ENCODE data around the gene TMEM95. TPM values are rescaled to one million over a fixed set of nuclear protein-coding genes. Genes with fewer than 3 reads are reported as not detected.
"Not testable (repeated sequence)": the region's sequence is repeated elsewhere in the genome, so short reads cannot be mapped to it uniquely, and the experiment has no call there.

The TMEM95 gene
- total RNA-seq, 3 donors from 2014 or later: not detected

- Histone ChIP-seq H3K4me3 (no peak overlapping the region), H3K4me1 (no peaks in the 10 kb centered on the region), H3K36me3 (no peaks in the 10 kb centered on the region), H3K9me3 (no peaks in the 10 kb centered on the region), H3K27me3 (peaks cover 0 to 19% of the 10 kb centered on the region in 2 donors), H3K27ac (no peak overlapping the region)
- intact Hi-C loops (cut with DNase I; ENCODE audit: low total_unique reads): no loop called here
- DNase-seq (ENCODE audit: low spot score in 2 of 2): no peak
- TF ChIP-seq POLR2AphosphoS5 (IDR thresholded peaks at IDR 0.05) (no peak), POLR2A (IDR thresholded peaks at IDR 0.05) (no peak), CTCF (IDR thresholded peaks at IDR 0.05) (no peak)
Measured at GRCh38 chr17:7334938-7335538, 19.9 kb upstream of the TMEM95 start.

GRCh38 chr17:7335765-7336164 is 19.2 kb upstream of the TMEM95 start:
- peaks cover 0 to 20% of the 10 kb centered on the region in 2 donors for H3K27me3 ChIP-seq
- H3K36me3 ChIP-seq; H3K27ac ChIP-seq; H3K4me1 ChIP-seq; intact Hi-C loops (cut with DNase I; ENCODE audit: low total_unique reads); H3K9me3 ChIP-seq; H3K4me3 ChIP-seq; DNase-seq (ENCODE audit: low spot score in 2 of 2): not testable (repeated sequence)

GRCh38 chr17:7336240-7337175 is 18.4 kb upstream of the TMEM95 start, which contains the start of gene ACAP1:
Gene ACAP1 (plus strand): TSS chr17:7336529. CDS start chr17:7336735, 206 bp downstream.
- H3K4me1 ChIP-seq: no peaks in the 10 kb centered on the region
- H3K27ac ChIP-seq: no peak within 1 kb of the TSS
- H3K27me3 ChIP-seq: peaks cover 0 to 28% of the 10 kb centered on the region in 2 donors
- intact Hi-C loops (cut with DNase I; ENCODE audit: low total_unique reads): no loop called here
- no peak for TF ChIP-seq POLR2AphosphoS5 (IDR thresholded peaks at IDR 0.05)
- no peak for TF ChIP-seq CTCF (IDR thresholded peaks at IDR 0.05)
- no peak for TF ChIP-seq POLR2A (IDR thresholded peaks at IDR 0.05)
- H3K9me3 ChIP-seq: no peaks in the 10 kb centered on the region
- peak within 1 kb of the TSS; percentile 3 to 26 (median 7) for H3K4me3 ChIP-seq
- no peak for DNase-seq (ENCODE audit: low spot score in 2 of 2)
- H3K36me3 ChIP-seq: no peaks in the 10 kb centered on the region

- H3K27ac ChIP-seq; DNase-seq (ENCODE audit: low spot score in 2 of 2); H3K36me3 ChIP-seq; H3K9me3 ChIP-seq; H3K4me1 ChIP-seq; intact Hi-C loops (cut with DNase I; ENCODE audit: low total_unique reads); H3K4me3 ChIP-seq: not testable (repeated sequence)
- peaks cover 5 to 38% of the 10 kb centered on the region in 2 donors for H3K27me3 ChIP-seq
Measured at GRCh38 chr17:7337600-7337999, 17.4 kb upstream of the TMEM95 start.

- intact Hi-C loops (cut with DNase I; ENCODE audit: low total_unique reads): no loop called here
Measured at GRCh38 chr17:7340179-7340578, 14.8 kb upstream of the TMEM95 start.

More at GRCh38 chr17:7340179-7340578, 14.8 kb upstream of the TMEM95 start:
- Histone ChIP-seq H3K27me3 (peaks cover 5 to 38% of the 10 kb centered on the region in 2 donors), H3K36me3 (no peaks in the 10 kb centered on the region), H3K9me3 (no peaks in the 10 kb centered on the region), H3K4me3 (no peak overlapping the region), H3K27ac (no peak overlapping the region), H3K4me1 (no peaks in the 10 kb centered on the region)
- TF ChIP-seq POLR2A (IDR thresholded peaks at IDR 0.05): no peak
- no peak for TF ChIP-seq CTCF (IDR thresholded peaks at IDR 0.05)
- TF ChIP-seq POLR2AphosphoS5 (IDR thresholded peaks at IDR 0.05): no peak
- no peak for DNase-seq (ENCODE audit: low spot score in 2 of 2)
